Non-pigmented ciliary epithelial cell (primary cell): ENCODE data around the gene ATXN7L2.
A peak's percentile ranks its signal among the peaks of the same experiment; 100 is the strongest.
"Not testable (repeated sequence)": the region's sequence is repeated elsewhere in the genome, so short reads cannot be mapped to it uniquely, and the experiment has no call there.

Source experiments
- DNase-seq: peaks from one replicate; pipeline ENCODE4 v3.0.0-alpha.2; 2010; ENCODE audit warnings: low read depth

The ATXN7L2 gene

GRCh38 chr1:109483672-109484518, at the start of gene ATXN7L2:
Gene ATXN7L2, plus strand, starts transcription at chr1:109483905. Its CDS starts 49 bp downstream, at chr1:109483954.
- DNase-seq, result no peak

GRCh38 chr1:109434484-109434883, 49.2 kb upstream of the ATXN7L2 start:
- DNase-seq, result no peak

- DNase-seq, result peak; percentile 90
These were observed 44.9 kb upstream of the ATXN7L2 start for GRCh38 chr1:109438798-109439297.

GRCh38 chr1:109441069-109441468, 42.6 kb upstream of the ATXN7L2 start:
- no peak for DNase-seq

GRCh38 chr1:109443476-109443875, 40.2 kb upstream of the ATXN7L2 start:
- DNase-seq, result no peak

- DNase-seq, result no peak
These were observed 39.4 kb upstream of the ATXN7L2 start for GRCh38 chr1:109444346-109444745.

- DNase-seq, result not testable (repeated sequence)
These were observed 37.6 kb upstream of the ATXN7L2 start for GRCh38 chr1:109445949-109446695.

GRCh38 chr1:109447524-109447923, 36.2 kb upstream of the ATXN7L2 start:
- DNase-seq, result no peak

GRCh38 chr1:109454497-109455133, 29.1 kb upstream of the ATXN7L2 start:
- DNase-seq, result no peak

GRCh38 chr1:109457819-109458218, 25.9 kb upstream of the ATXN7L2 start:
- DNase-seq, result no peak

GRCh38 chr1:109466125-109466451, 17.6 kb upstream of the ATXN7L2 start:
- DNase-seq, result no peak

- no peak for DNase-seq
These were observed 17.0 kb upstream of the ATXN7L2 start, which contains the start of gene SYPL2 for GRCh38 chr1:109466452-109467300. Gene SYPL2, plus strand, starts transcription at chr1:109466546. Its CDS starts 298 bp downstream, at chr1:109466844.

GRCh38 chr1:109467301-109467777, 16.4 kb upstream of the ATXN7L2 start:
- DNase-seq, result no peak

- DNase-seq, result no peak
These were observed 15.6 kb upstream of the ATXN7L2 start for GRCh38 chr1:109468061-109468460.

- no peak for DNase-seq
These were observed 14.8 kb upstream of the ATXN7L2 start for GRCh38 chr1:109468903-109469302.

- DNase-seq, result no peak
These were observed 13.5 kb upstream of the ATXN7L2 start for GRCh38 chr1:109470245-109470644.

- no peak for DNase-seq
These were observed 10.9 kb upstream of the ATXN7L2 start for GRCh38 chr1:109472779-109473178.

GRCh38 chr1:109473284-109474057, 10.2 kb upstream of the ATXN7L2 start:
- not testable (repeated sequence) for DNase-seq

- no peak for DNase-seq
These were observed 9.0 kb upstream of the ATXN7L2 start for GRCh38 chr1:109474697-109475096.

- no peak for DNase-seq
These were observed 8.4 kb upstream of the ATXN7L2 start for GRCh38 chr1:109475261-109475660.

- DNase-seq, result no peak
These were observed 6.9 kb upstream of the ATXN7L2 start for GRCh38 chr1:109476825-109477224.
